Ovary (tissue), 9 donors: ENCODE data around the gene DYNC2LI1. TPM values are rescaled to one million over a fixed set of nuclear protein-coding genes. Genes with fewer than 3 reads are reported as not detected.

ENCODE experiments used
- DNase-seq, 5 donors: peaks; one replicate each; pipeline ENCODE4 v3.0.0-alpha.2; 2019 to 2020
- H3K27ac ChIP-seq, 2 donors: fragments of 200-600 bp; one replicate each; pipeline versions ENCODE4 v1.5.1 to v1.8.0; 2019 to 2022
- H3K27me3 ChIP-seq: fragments of 200-600 bp; one replicate; pipeline ENCODE4 v1.8.0; 2022
- H3K36me3 ChIP-seq: fragments of 200-600 bp; sonication (generic); one replicate; pipeline ENCODE4 v1.5.1; 2019
- H3K4me1 ChIP-seq: one replicate; pipeline ENCODE4 v1.8.1; 2013; ENCODE audit warnings: mild to moderate bottlenecking, moderate library complexity; ENCODE audit not compliant: insufficient read depth
- H3K4me3 ChIP-seq: fragments of 200-600 bp; sonication (generic); one replicate; pipeline ENCODE4 v1.5.1; 2017
- H3K9me3 ChIP-seq, 2 donors: fragments of 200-600 bp in 1 of 2; sonication (generic) in 1 of 2; one replicate each; pipeline versions ENCODE4 v1.5.1 to v1.8.1; 2013 to 2019; ENCODE audit warnings: mild to moderate bottlenecking in 1 of 2, moderate library complexity in 1 of 2
- EP300 ChIP-seq: sonication (generic); formaldehyde crosslinking; IDR thresholded peaks from one replicate; pipeline ENCODE4 v1.6.1; 2017; ENCODE audit warnings: antibody characterized with exemption
- POLR2A ChIP-seq: fragments of 450-650 bp; IDR thresholded peaks from one replicate; pipeline ENCODE4 v1.6.1; 2017; ENCODE audit warnings: antibody characterized with exemption, mild to moderate bottlenecking, moderate library complexity
- WGBS, 3 donors: extraction: QIAGEN DNeasy Blood & Tissue Kit in 1 of 3; methylation state at CpG; one replicate each; pipeline versions ENCODE4 v1.1.5 to v1.1.7; 2013 to 2017; 5-methylcytosine and 5-hydroxymethylcytosine counted together
- intact Hi-C, 4 donors: fragments of 100-400 bp; cut with DNase I; formaldehyde crosslinking; loops; one replicate each; pipeline versions ENCODE4 v1.11.0 to v1.15.1; 2022 to 2023
- polyA plus RNA-seq, 2 donors: library from polyadenylated mRNA; stranded (reverse); fragments of 200-250 nt in 1 of 2; fragments of 350-450 nt in 1 of 2; fragmentation: Illumina TruSeq in 1 of 2; extraction: RNeasy Lipid Tissue Mini Kit (QIAGEN cat#74804) in 1 of 2; gene quantifications; one replicate each; pipeline ENCODE4 v1.2.3, GENCODE V29; 2013 to 2014
- total RNA-seq, 7 donors: library from RNA; depleted of rRNA in 2 of 7; stranded (reverse); fragments of >200 nt in 2 of 7; fragmentation: NEBNext Ultra II Directional in 3 of 7; extraction: Animal tissue kit (Norgen Biotek cat#: 25700) in 3 of 7; gene quantifications; one replicate each; pipeline versions ENCODE4 v1.1.0 to v1.2.4, GENCODE V29; 2016 to 2023
- TF ChIP-seq, protein P1 (sequence below), 3 donors: fragments of 450-650 bp in 2 of 3; fragments of 200-600 bp in 1 of 3; IDR thresholded peaks; one replicate each; pipeline versions ENCODE4 v1.5.1 to v1.8.0; 2016 to 2022; ENCODE audit warnings: antibody characterized with exemption in 3 of 3, mild to moderate bottlenecking in 1 of 3
- donor health status: DM: no; HTN: no; CAD: no; lungs with moderate emphysema.
- donor health status: DM: no; HTN: no; CAD: no.
- donor health status: Bipolar disorder and iron deficiency.
- donor health status: DM: yes; HTN: yes; CAD: no.
- donor health status: DM: no; HTN: no; CAD: no.
- donor health status: DM: yes; HTN: yes; CAD: no.

DYNC2LI1 gene
- total and polyA plus RNA-seq, 9 donors, result 18.1 to 54.3 (median 31.6) TPM

DNA sequence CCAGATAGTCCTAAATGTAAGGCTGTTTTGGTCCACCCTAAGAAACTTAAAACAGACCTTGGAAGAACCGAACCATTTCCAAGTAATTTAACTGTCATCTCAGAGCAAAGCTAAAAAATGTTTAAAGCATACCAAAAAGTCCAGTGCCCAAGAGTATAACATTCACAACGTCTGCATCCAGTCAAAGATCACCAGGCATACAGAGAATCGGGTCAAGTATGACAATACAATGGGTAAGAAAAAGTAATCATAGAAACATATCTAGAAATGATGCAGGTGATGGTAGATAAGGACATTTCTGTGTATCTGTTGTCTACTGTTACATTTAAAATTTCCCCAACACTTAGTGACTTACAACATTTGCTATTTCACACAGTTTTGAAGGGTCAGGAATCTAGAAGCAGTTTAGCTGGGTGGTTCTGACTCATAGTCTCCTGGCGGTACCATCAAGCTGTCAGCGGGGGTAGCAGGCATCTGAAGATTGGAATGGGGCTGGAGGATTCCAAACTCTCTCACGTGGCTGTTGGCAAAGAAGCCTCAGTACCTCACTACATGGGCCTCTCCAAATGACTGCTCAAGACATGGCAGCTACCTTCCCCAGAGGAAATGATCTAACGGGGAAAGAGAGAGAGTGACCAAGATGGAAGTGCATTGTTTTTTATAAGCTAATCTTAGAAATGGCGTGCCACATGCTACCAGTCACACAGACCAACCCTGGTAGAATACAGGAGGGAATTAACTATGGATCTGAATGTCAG lies 36.6 kb upstream of the DYNC2LI1 start:
- no peak overlapping the region for H3K27ac ChIP-seq
- DNase-seq, result no peak

DNA sequence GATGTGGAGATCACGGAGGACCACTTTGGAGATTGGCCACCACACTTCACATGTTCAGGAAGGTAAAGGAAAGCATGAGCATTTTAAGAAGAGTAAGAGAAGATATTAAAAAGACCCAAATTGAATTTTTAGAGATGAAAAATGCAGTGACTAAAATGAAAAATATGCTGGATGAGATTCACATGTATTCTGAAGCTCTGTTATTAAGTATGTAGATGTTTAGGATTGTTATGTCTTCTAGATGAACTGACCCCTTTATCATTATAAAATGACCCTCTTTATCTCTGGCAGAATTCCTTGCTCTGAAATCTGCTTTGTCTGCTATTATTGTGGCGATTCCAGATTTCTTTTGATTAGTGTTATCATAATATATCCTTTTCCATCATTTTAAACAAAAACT lies 36.0 kb upstream of the DYNC2LI1 start:
- H3K9me3 ChIP-seq, result no peaks in the 10 kb centered on the region
- WGBS, 3 donors, result 78 to 84% (median 81%) methylated on average over 2 of the region's 2 CpGs
- TF ChIP-seq, protein P1, sequence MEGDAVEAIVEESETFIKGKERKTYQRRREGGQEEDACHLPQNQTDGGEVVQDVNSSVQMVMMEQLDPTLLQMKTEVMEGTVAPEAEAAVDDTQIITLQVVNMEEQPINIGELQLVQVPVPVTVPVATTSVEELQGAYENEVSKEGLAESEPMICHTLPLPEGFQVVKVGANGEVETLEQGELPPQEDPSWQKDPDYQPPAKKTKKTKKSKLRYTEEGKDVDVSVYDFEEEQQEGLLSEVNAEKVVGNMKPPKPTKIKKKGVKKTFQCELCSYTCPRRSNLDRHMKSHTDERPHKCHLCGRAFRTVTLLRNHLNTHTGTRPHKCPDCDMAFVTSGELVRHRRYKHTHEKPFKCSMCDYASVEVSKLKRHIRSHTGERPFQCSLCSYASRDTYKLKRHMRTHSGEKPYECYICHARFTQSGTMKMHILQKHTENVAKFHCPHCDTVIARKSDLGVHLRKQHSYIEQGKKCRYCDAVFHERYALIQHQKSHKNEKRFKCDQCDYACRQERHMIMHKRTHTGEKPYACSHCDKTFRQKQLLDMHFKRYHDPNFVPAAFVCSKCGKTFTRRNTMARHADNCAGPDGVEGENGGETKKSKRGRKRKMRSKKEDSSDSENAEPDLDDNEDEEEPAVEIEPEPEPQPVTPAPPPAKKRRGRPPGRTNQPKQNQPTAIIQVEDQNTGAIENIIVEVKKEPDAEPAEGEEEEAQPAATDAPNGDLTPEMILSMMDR (IDR thresholded peaks at IDR 0.05), result no peak
- TF ChIP-seq POLR2A, result no peak
- no peak for TF ChIP-seq EP300
- H3K27ac ChIP-seq, result no peak overlapping the region
- H3K27me3 ChIP-seq, result no peaks in the 10 kb centered on the region
- H3K4me3 ChIP-seq, result no peak overlapping the region
- DNase-seq, result no peak
- H3K36me3 ChIP-seq, result no peaks in the 10 kb centered on the region
- intact Hi-C loops, result no loop called here
- H3K4me1 ChIP-seq, result no peaks in the 10 kb centered on the region

More for the DNA sequence above, 36.6 kb upstream of the DYNC2LI1 start:
- WGBS, 3 donors, result 59 to 80% (median 68%) methylated on average over 8 of the region's 8 CpGs
- TF ChIP-seq POLR2A, result no peak
- TF ChIP-seq EP300, result no peak
- TF ChIP-seq, protein P1 (IDR thresholded peaks at IDR 0.05), result no peak
- intact Hi-C loops, result no loop called here
- H3K9me3 ChIP-seq, result no peaks in the 10 kb centered on the region
- H3K4me3 ChIP-seq, result no peak overlapping the region
- H3K27me3 ChIP-seq, result no peaks in the 10 kb centered on the region
- H3K4me1 ChIP-seq, result no peaks in the 10 kb centered on the region
- no peaks in the 10 kb centered on the region for H3K36me3 ChIP-seq

DNA sequence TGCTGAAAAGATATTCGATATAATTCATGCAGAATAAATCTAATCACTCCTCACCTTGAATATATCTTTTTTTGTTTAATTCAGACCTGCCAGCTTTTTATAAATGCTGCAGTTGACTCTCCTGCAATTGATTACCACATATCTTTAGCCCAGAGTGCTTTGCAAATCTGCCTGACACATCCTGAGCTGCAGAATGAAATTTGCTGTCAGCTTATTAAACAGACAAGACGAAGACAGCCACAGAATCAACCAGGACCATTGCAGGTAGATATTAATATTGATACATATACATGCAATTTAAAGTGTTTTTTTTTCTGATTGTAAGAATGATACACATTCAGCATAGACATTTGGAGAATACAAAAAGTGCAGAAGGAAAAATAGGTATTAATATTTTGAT lies 35.6 kb upstream of the DYNC2LI1 start:
- intact Hi-C loops, result no loop called here
- Histone ChIP-seq H3K27ac (no peak overlapping the region), H3K9me3 (no peaks in the 10 kb centered on the region), H3K36me3 (no peaks in the 10 kb centered on the region), H3K4me3 (no peak overlapping the region), H3K4me1 (no peaks in the 10 kb centered on the region), H3K27me3 (no peaks in the 10 kb centered on the region)
- TF ChIP-seq POLR2A (no peak), EP300 (no peak)
- TF ChIP-seq, protein P1 (IDR thresholded peaks at IDR 0.05), result no peak
- DNase-seq, result no peak
- WGBS, 3 donors, result 85 to 95% (median 93%) methylated on average over 2 of the region's 2 CpGs

DNA sequence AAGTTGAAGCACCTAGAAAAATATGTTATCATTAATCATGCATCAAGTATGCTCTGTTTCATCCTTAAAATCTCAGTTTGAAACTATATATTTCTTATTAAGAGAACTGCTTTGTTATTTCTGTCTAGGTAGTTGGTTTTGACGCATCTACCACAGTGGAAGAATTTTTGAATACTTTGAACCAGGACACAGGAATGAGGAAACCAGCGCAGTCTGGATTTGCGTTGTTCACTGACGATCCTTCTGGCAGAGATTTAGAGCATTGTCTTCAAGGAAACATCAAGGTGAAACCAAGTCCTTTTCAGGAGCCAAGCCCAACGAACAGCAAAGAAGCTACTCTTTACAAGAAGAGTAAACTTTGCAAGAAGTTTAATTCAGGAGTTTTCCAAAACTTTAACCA lies 30.1 kb upstream of the DYNC2LI1 start:
- no peaks in the 10 kb centered on the region for H3K9me3 ChIP-seq
- 86 to 89% (median 88%) methylated on average over 5 of the region's 5 CpGs for WGBS, 3 donors
- peaks cover 3% of the 10 kb centered on the region for H3K4me1 ChIP-seq
- H3K4me3 ChIP-seq, result no peak overlapping the region
- no peak overlapping the region for H3K27ac ChIP-seq
- intact Hi-C loops, result no loop called here
- no peaks in the 10 kb centered on the region for H3K36me3 ChIP-seq
- TF ChIP-seq EP300 (no peak), POLR2A (no peak)
- TF ChIP-seq, protein P1 (IDR thresholded peaks at IDR 0.05), result no peak
- H3K27me3 ChIP-seq, result no peaks in the 10 kb centered on the region
- DNase-seq, result no peak
